CD14-positive monocyte (primary cell): ENCODE results near the gene ZCCHC9. TPM values are rescaled to one million over a fixed set of nuclear protein-coding genes. Genes with fewer than 3 reads are reported as not detected.

ENCODE experiments used
- DNase-seq, 3 donors: peaks; one replicate each; pipeline ENCODE4 v3.0.0-alpha.2; 2011 to 2022
- H2AFZ ChIP-seq: 2 replicates; pipeline ENCODE4 v1.6.0; 2012; ENCODE audit warnings: mild to moderate bottlenecking, low read depth, low read length, inconsistent platforms; ENCODE audit not compliant: insufficient read depth, poor library complexity, severe bottlenecking
- H3K27ac ChIP-seq, 2 donors: 1 replicate in 1 of 2; 2 replicates in 1 of 2; pipeline ENCODE4 v1.5.1; 2012 to 2013; ENCODE audit warnings: low read length in 2 of 2, control low read depth in 1 of 2, inconsistent platforms in 1 of 2, low read depth in 1 of 2, mild to moderate bottlenecking in 1 of 2
- H3K27me3 ChIP-seq, 2 donors: one replicate each; pipeline versions ENCODE4 v1.6.0 to v1.6.1; 2011 to 2013; ENCODE audit warnings: low read length in 2 of 2; ENCODE audit not compliant: control insufficient read depth in 2 of 2, insufficient read depth in 2 of 2
- H3K36me3 ChIP-seq, 2 donors: replicated peaks in 1 of 2; 1 replicate in 1 of 2; 2 replicates in 1 of 2; pipeline versions ENCODE4 v1.5.1 to v1.6.1; 2012 to 2013; ENCODE audit warnings: low read length in 2 of 2, control low read depth in 1 of 2, inconsistent platforms in 1 of 2, mild to moderate bottlenecking in 1 of 2; ENCODE audit not compliant: insufficient read depth in 2 of 2, control insufficient read depth in 1 of 2
- H3K4me1 ChIP-seq, 2 donors: 1 replicate in 1 of 2; 2 replicates in 1 of 2; pipeline versions ENCODE4 v1.5.1 to v1.6.1; 2012 to 2013; ENCODE audit warnings: low read length in 2 of 2, control low read depth in 1 of 2, inconsistent platforms in 1 of 2, mild to moderate bottlenecking in 1 of 2, moderate library complexity in 1 of 2; ENCODE audit not compliant: insufficient read depth in 2 of 2, control insufficient read depth in 1 of 2
- H3K4me2 ChIP-seq: replicated peaks from 2 replicates; pipeline ENCODE3; 2012; ENCODE audit warnings: low read length, moderate library complexity, mild to moderate bottlenecking; ENCODE audit not compliant: poor library complexity, severe bottlenecking; ENCODE audit errors: extremely low read depth
- H3K4me3 ChIP-seq, 3 experiments: fragments of 200-600 bp in 1 of 3; sonication (generic) in 1 of 3; replicated peaks in 1 of 3; 1 replicate in 2 of 3; 2 replicates in 1 of 3; pipeline ENCODE4 v1.5.1; 2011 to 2013; ENCODE audit warnings: low read length in 3 of 3, mild to moderate bottlenecking in 3 of 3, control low read depth in 2 of 3, low read depth in 2 of 3, inconsistent platforms in 1 of 3, moderate library complexity in 1 of 3
- H3K79me2 ChIP-seq: 2 replicates; pipeline ENCODE4 v1.6.0; 2012; ENCODE audit warnings: mild to moderate bottlenecking, control low read depth, inconsistent platforms, low read length, moderate library complexity; ENCODE audit not compliant: insufficient read depth
- H3K9ac ChIP-seq: 2 replicates; pipeline ENCODE4 v1.6.0; 2017; ENCODE audit warnings: low read length, mild to moderate bottlenecking; ENCODE audit not compliant: insufficient read depth, poor library complexity, severe bottlenecking
- H3K9me3 ChIP-seq, 2 donors: replicated peaks in 1 of 2; 1 replicate in 1 of 2; 2 replicates in 1 of 2; pipeline versions ENCODE4 v1.5.1 to v1.6.1; 2012 to 2013; ENCODE audit warnings: low read length in 2 of 2, control low read depth in 1 of 2; ENCODE audit not compliant: control insufficient read depth in 1 of 2, insufficient read depth in 1 of 2
- H4K20me1 ChIP-seq: 2 replicates; pipeline ENCODE4 v1.6.0; 2012; ENCODE audit warnings: mild to moderate bottlenecking, low read length, control low read depth, moderate library complexity; ENCODE audit not compliant: insufficient read depth
- H3K27ac Mint-ChIP-seq, 7 donors: one replicate each; pipeline ENCODE4 v1.8.0; 2020; ENCODE audit warnings: mild to moderate bottlenecking in 7 of 7, mixed read lengths in 7 of 7, moderate library complexity in 6 of 7, inconsistent platforms in 2 of 7
- H3K27me3 Mint-ChIP-seq, 3 donors: one replicate each; pipeline ENCODE4 v1.8.0; 2021 to 2022; ENCODE audit warnings: low read depth in 3 of 3, mild to moderate bottlenecking in 3 of 3, mixed read lengths in 3 of 3, moderate library complexity in 3 of 3, inconsistent platforms in 1 of 3
- H3K36me3 Mint-ChIP-seq, 2 donors: one replicate each; pipeline ENCODE4 v1.8.0; 2020; ENCODE audit warnings: mixed read lengths in 2 of 2, inconsistent platforms in 1 of 2, mild to moderate bottlenecking in 1 of 2
- H3K4me1 Mint-ChIP-seq: one replicate; pipeline ENCODE4 v1.8.0; 2020; ENCODE audit warnings: mild to moderate bottlenecking, mixed read lengths
- H3K4me3 Mint-ChIP-seq, 2 donors: one replicate each; pipeline ENCODE4 v1.8.0; 2020; ENCODE audit warnings: mild to moderate bottlenecking in 2 of 2, mixed read lengths in 2 of 2, moderate library complexity in 1 of 2
- H3K9me3 Mint-ChIP-seq, 7 donors: one replicate each; pipeline ENCODE4 v1.8.0; 2020 to 2022; ENCODE audit warnings: mixed read lengths in 7 of 7, mild to moderate bottlenecking in 6 of 7, moderate library complexity in 6 of 7, inconsistent platforms in 2 of 7
- CTCF ChIP-seq: fragments of 200-600 bp; IDR thresholded peaks from one replicate; pipeline ENCODE4 v1.8.0; 2022; ENCODE audit warnings: antibody characterized with exemption, mild to moderate bottlenecking
- WGBS: methylation state at CpG from one replicate; pipeline ENCODE4 v1.1.5; 2013; ENCODE audit warnings: missing lambda C conversion rate; ENCODE audit not compliant: insufficient coverage; 5-methylcytosine and 5-hydroxymethylcytosine counted together
- intact Hi-C, 2 donors: fragments of 100-400 bp; cut with micrococcal nuclease; formaldehyde crosslinking; loops; one replicate each; pipeline versions ENCODE4 v1.15.0 to v1.15.1; 2023
- polyA plus RNA-seq, 3 donors: library from polyadenylated mRNA; depleted of rRNA in 1 of 3; unstranded in 2 of 3; stranded (reverse) in 1 of 3; fragments of 300-500 nt in 2 of 3; fragments of >200 nt in 1 of 3; fragmentation: Illumina TruSeq in 2 of 3; gene quantifications; 1 replicate in 2 of 3; 2 replicates in 1 of 3; pipeline ENCODE4 v1.2.3, GENCODE V29; 2012 to 2021

Gene ZCCHC9
- polyA plus RNA-seq, 3 donors: 10.6 to 15.9 (median 14.6) TPM

- H3K9ac ChIP-seq: no peak overlapping the region
- peaks cover 0 to 10% of the 10 kb centered on the region in 2 donors for H3K9me3 ChIP-seq
- H3K4me3 ChIP-seq: no peak overlapping the region
- peaks cover 2 to 15% (median 8%) of the 10 kb centered on the region in 7 donors for H3K9me3 Mint-ChIP-seq
- no peak overlapping the region for H3K27ac Mint-ChIP-seq
- H2AFZ ChIP-seq: no peak overlapping the region
- DNase-seq: no peak
- H4K20me1 ChIP-seq: no peaks in the 10 kb centered on the region
- no peak overlapping the region for H3K4me3 Mint-ChIP-seq
- no peak overlapping the region for H3K4me2 ChIP-seq
- H3K27ac ChIP-seq: no peak overlapping the region
- 100% methylated on average over 1 of the region's 2 CpGs for WGBS
- no peak for TF ChIP-seq CTCF
- H3K27me3 ChIP-seq: no peaks in the 10 kb centered on the region
- H3K36me3 Mint-ChIP-seq: no peaks in the 10 kb centered on the region
- H3K79me2 ChIP-seq: no peaks in the 10 kb centered on the region
- H3K4me1 ChIP-seq: peaks cover 5 to 7% of the 10 kb centered on the region in 2 donors
- H3K4me1 Mint-ChIP-seq: peaks cover 9% of the 10 kb centered on the region
- H3K27me3 Mint-ChIP-seq: peaks cover 0 to 3% (median 0%) of the 10 kb centered on the region in 3 donors
- no peaks in the 10 kb centered on the region for H3K36me3 ChIP-seq
- intact Hi-C loops: no loop called here
These were observed 34.6 kb downstream of the ZCCHC9 start for GRCh38 chr5:81335946-81336345.

- H3K27ac ChIP-seq: no peak overlapping the region
- peaks cover 0 to 10% of the 10 kb centered on the region in 2 donors for H3K9me3 ChIP-seq
- H3K4me1 ChIP-seq: peaks cover 5 to 7% of the 10 kb centered on the region in 2 donors
- Mint-ChIP-seq H3K4me1 (peaks cover 9% of the 10 kb centered on the region), H3K27me3 (peaks cover 0 to 3% (median 0%) of the 10 kb centered on the region in 3 donors), H3K9me3 (peaks cover 2 to 15% (median 8%) of the 10 kb centered on the region in 7 donors), H3K36me3 (no peaks in the 10 kb centered on the region), H3K27ac (no peak overlapping the region), H3K4me3 (no peak overlapping the region)
- no peak overlapping the region for H3K9ac ChIP-seq
- no peak overlapping the region for H3K4me3 ChIP-seq
- no peaks in the 10 kb centered on the region for H4K20me1 ChIP-seq
- intact Hi-C loops: no loop called here
- H3K27me3 ChIP-seq: no peaks in the 10 kb centered on the region
- H2AFZ ChIP-seq: no peak overlapping the region
- no peak for DNase-seq
- no peak for TF ChIP-seq CTCF
- H3K36me3 ChIP-seq: no peaks in the 10 kb centered on the region
- no peaks in the 10 kb centered on the region for H3K79me2 ChIP-seq
- no peak overlapping the region for H3K4me2 ChIP-seq
- no CpG with 5 or more reads among the region's 1 CpG for WGBS
These were observed 35.2 kb downstream of the ZCCHC9 start for GRCh38 chr5:81336556-81336955.
